ENCODE data around the gene FBF1. TPM values are rescaled to one million over a fixed set of nuclear protein-coding genes. Genes with fewer than 3 reads are reported as not detected.

The FBF1 gene
- total RNA-seq, 3 donors from 2014 or later: 5.2 to 13.6 (median 5.5) TPM

DNA sequence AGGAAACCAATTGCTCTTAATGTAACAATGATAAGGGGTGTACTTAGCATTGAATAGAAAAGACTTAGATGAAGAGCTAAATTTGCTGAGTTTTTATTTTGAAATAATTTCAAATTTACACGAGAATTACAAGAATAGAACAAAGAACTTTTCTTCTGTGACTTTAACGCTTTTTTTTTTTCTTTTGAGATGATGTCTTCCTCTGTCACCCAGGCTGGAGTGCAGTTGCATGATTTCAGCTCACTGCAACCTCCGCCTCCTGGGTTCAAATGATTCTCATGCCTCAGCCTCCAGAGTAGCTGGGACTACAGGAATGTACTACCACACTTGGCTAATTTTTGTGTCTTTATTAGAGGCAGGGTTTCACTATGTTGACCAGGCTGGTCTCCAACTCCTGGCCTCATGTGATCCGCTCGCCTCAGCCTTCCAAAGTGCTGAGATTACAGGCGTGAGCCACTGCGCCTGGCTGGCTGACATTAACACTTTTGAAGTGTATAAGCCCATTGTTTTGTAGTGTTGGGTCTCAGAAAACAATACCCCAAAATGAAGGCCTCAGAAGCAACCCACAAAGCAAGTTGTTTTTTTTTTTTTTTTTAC, 40.3 kb upstream of the FBF1 start:
- TF ChIP-seq, protein P1, sequence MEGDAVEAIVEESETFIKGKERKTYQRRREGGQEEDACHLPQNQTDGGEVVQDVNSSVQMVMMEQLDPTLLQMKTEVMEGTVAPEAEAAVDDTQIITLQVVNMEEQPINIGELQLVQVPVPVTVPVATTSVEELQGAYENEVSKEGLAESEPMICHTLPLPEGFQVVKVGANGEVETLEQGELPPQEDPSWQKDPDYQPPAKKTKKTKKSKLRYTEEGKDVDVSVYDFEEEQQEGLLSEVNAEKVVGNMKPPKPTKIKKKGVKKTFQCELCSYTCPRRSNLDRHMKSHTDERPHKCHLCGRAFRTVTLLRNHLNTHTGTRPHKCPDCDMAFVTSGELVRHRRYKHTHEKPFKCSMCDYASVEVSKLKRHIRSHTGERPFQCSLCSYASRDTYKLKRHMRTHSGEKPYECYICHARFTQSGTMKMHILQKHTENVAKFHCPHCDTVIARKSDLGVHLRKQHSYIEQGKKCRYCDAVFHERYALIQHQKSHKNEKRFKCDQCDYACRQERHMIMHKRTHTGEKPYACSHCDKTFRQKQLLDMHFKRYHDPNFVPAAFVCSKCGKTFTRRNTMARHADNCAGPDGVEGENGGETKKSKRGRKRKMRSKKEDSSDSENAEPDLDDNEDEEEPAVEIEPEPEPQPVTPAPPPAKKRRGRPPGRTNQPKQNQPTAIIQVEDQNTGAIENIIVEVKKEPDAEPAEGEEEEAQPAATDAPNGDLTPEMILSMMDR (IDR thresholded peaks at IDR 0.05): no peak
- ATAC-seq: no peak
- Histone ChIP-seq H3K36me3 (ENCODE audit: low read depth) (no peaks in the 10 kb centered on the region), H3K4me3 (no peak overlapping the region), H3K4me1 (ENCODE audit: low read depth) (peaks cover 44% of the 10 kb centered on the region), H3K9me3 (no peaks in the 10 kb centered on the region)
- DNase-seq: no peak
- intact Hi-C loops (cut with DNase I, micrococcal nuclease): no loop called here

DNA sequence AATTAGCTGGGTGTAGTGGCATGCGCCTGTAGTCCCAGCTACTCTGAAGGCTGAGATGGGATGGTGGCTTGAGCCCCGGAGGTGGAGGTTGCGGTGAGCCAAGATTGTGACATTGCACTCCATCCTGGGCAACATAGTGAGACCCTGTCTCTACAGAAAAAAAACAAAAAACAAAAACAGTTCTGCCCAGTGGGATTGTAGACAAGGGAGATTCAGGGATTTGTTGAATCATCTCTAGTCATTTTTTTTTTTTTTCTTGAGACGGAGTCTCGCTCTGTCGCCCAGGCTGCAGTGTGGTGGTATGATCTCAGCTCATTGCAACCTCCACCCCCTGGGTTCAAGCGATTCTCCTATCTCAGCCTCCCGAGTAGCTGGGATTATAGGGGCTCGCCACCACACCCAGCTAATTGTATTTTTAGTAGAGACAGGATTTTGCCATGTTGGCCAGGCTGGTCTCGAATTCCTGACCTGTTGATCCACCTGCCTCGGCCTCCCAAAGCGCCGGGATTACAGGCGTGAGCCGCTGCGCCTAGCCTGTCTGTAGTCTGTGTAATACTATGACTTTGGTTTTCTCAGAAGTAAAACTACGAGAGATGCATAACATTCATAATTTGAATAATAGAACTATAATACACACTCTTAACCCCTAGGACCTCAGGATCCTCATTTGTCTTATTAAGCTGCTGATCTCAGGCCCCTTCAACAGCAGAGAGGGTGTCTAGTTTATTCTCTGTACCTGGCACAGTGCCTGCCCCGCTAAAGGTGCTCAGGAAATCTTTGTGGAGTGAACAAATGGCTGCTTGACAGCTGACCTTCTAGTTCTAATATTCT, 39.6 kb upstream of the FBF1 start:
- no peak for DNase-seq
- Histone ChIP-seq H3K4me3 (no peak overlapping the region), H3K4me1 (ENCODE audit: low read depth) (peaks cover 46% of the 10 kb centered on the region), H3K36me3 (ENCODE audit: low read depth) (no peaks in the 10 kb centered on the region), H3K9me3 (no peaks in the 10 kb centered on the region)
- intact Hi-C loops (cut with DNase I, micrococcal nuclease): no loop called here
- no peak for ATAC-seq
- TF ChIP-seq, protein P1 (IDR thresholded peaks at IDR 0.05): no peak

DNA sequence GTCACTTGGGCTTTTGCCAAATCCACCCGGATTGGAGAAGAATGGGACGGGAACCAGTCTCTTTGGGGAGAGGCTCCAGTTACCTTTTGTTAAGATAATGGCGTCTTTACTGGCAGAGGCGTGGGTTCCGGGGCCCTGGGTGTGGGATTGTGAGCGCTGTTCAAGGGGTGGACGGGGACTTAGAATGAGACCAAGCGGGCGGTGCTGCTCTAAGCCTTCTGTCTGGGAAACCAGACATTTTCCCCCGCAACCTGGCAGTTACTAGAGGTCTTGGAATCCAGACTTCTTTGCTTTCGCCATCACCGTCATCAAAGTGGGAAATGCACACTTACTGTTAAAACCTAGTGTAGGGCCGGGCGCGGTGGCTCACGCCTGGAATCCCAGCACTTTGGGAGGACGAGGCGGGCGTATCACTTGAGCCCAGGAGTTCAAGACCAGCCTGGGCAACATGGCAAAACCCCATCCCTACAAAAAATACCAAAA, 38.9 kb upstream of the FBF1 start:
- peak overlapping the region; percentile 83 for H3K4me3 ChIP-seq
- intact Hi-C loops (cut with DNase I, micrococcal nuclease): no loop called here
- H3K4me1 ChIP-seq (ENCODE audit: low read depth): peaks cover 49% of the 10 kb centered on the region
- DNase-seq: no peak
- H3K9me3 ChIP-seq: no peaks in the 10 kb centered on the region
- ATAC-seq: peak; percentile 26
- TF ChIP-seq, protein P1 (IDR thresholded peaks at IDR 0.05): no peak
- no peaks in the 10 kb centered on the region for H3K36me3 ChIP-seq (ENCODE audit: low read depth)

DNA sequence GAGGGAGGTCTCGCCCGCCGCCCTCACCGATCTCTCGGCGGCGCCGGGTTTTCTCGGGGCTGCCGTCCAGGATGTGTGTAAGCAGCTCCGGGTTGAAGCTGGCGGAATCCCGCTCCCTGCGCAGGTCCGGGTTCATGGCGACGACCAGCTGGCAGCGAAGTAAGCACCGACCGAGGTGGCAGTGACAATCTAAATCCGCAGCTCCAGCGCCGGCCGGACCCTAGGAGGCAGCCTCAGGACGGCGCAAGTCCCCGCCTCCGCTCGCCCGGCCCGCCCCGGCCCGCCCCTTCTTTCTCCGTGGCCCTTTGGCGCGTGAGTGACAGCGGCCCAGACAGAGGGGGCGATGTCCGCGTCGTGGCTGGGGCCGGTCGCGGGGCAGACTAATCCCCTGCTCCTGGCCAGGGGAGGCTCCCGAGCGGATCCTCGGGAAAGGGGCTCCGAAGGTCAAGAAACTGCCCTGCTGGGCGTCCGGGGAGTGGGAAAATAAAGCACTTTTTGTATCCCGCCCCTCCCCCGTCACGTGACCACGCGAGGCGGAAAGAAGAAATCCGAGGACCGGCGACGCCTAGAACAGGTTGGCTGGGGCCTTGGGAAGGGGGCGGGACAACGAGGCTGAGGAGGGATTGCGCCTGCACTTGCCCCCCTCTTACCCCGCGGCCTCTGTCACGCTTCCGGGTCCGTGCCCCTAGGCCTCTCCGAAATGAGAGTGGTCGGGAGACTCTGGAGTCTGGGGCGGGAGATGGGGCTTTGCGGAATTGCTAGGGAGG, 38.3 kb upstream of the FBF1 start, which contains the start of the genes ACOX1 and TEN1:
TSS of gene ACOX1 (minus strand) at position 229 of the 767 bp plus-strand sequence. CDS start at position 136, 93 bp downstream.
TSS of gene TEN1 (plus strand) at position 303 of the 767 bp plus-strand sequence. CDS start 6,953 bp downstream, outside the sequence.
- TF ChIP-seq, protein P1 (IDR thresholded peaks at IDR 0.05): no peak
- Histone ChIP-seq H3K4me3 (peak within 1 kb of the TSS; percentile 83), H3K4me1 (ENCODE audit: low read depth) (peaks cover 48% of the 10 kb centered on the region), H3K9me3 (no peaks in the 10 kb centered on the region), H3K36me3 (ENCODE audit: low read depth) (no peaks in the 10 kb centered on the region)
- ATAC-seq: peak; percentile 92
- intact Hi-C loops (cut with DNase I, micrococcal nuclease): no loop called here
- peak; percentile 97 to 99 (median 99) for DNase-seq

DNA sequence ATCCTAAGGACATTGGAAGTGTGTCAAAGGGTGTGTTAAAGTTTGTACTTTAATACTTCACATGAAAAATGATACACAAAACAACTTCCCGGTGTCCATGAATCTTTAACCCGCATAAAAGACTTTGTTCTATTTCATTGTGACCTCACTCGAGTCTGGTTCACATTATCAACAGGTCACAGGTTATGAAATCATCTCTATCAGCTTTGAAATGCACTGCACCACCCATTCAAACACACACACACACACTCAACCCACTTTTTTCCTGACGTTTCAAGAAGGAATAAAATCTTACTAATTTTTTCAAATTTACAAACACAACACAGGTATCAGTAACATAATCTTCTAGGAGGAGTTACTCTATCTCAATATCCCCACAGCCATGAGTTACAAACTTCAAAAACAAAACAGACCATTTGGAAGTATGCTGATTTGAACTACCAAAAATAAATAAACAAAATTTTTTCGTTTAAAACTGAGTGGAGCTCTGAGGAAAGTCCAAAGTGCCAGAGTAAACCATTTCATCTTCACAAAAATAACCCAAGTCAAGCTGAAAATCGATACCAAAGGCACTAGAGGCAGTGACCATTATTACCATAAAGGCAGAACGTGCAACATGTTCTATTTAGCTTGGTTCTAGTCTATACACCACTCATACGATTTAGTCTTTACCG, 35.5 kb upstream of the FBF1 start:
- peak in 1 of 3 donors; percentile 51 for DNase-seq
- H3K4me1 ChIP-seq (ENCODE audit: low read depth): peaks cover 39% of the 10 kb centered on the region
- H3K36me3 ChIP-seq (ENCODE audit: low read depth): no peaks in the 10 kb centered on the region
- peak; percentile 43 for ATAC-seq
- no peak overlapping the region for H3K4me3 ChIP-seq
- intact Hi-C loops (cut with DNase I, micrococcal nuclease): no loop called here
- TF ChIP-seq, protein P1 (IDR thresholded peaks at IDR 0.05): no peak
- no peaks in the 10 kb centered on the region for H3K9me3 ChIP-seq

Data from mucosa of descending colon (tissue), 3 donors.